SK-N-SH treated with all-trans-retinoic acid at 6 μM for 48 hours (cell line): Measurements from ENCODE around the gene SGPP2.

Experiments used
- BACH2 ChIP-seq: fragments of 250-450 bp; sonication (Bioruptor Pico); IDR thresholded peaks from 2 replicates; pipeline ENCODE4 v1.9.0; 2021; ENCODE audit warnings: mild to moderate bottlenecking, borderline replicate concordance
- OSR1 ChIP-seq: fragments of 250-450 bp; sonication (Bioruptor Pico); IDR thresholded peaks from 2 replicates; pipeline ENCODE4 v1.8.0; 2022; ENCODE audit warnings: moderate library complexity, mild to moderate bottlenecking, inconsistent platforms
- SNAI2 ChIP-seq: fragments of 250-450 bp; sonication (Bioruptor Pico); IDR thresholded peaks from 2 replicates; pipeline ENCODE4 v1.5.0; 2020; ENCODE audit warnings: mild to moderate bottlenecking, moderate library complexity
- TCF4 ChIP-seq: fragments of 250-450 bp; sonication (Bioruptor Pico); IDR thresholded peaks from 2 replicates; pipeline ENCODE4 v1.8.0; 2021; ENCODE audit warnings: mild to moderate bottlenecking, moderate library complexity, borderline replicate concordance
- ZFP30 ChIP-seq: fragments of 450-650 bp; formaldehyde crosslinking; IDR thresholded peaks from 2 replicates; pipeline ENCODE4 v1.5.0; 2022; ENCODE audit warnings: mild to moderate bottlenecking, moderate library complexity
- ZNF565 ChIP-seq: fragments of 450-650 bp; formaldehyde crosslinking; conservative IDR thresholded peaks from 2 replicates; pipeline ENCODE4 v1.5.0; 2020; ENCODE audit warnings: low read depth, mild to moderate bottlenecking, moderate library complexity
- TF ChIP-seq, protein P1 (sequence below): fragments of 250-450 bp; sonication (Bioruptor Pico); IDR thresholded peaks from 2 replicates; pipeline ENCODE4 v1.5.1; 2021; ENCODE audit warnings: mild to moderate bottlenecking, moderate library complexity
- TF ChIP-seq, protein P2 (sequence below): fragments of 250-450 bp; sonication (Bioruptor Pico); IDR thresholded peaks from 2 replicates; pipeline ENCODE4 v1.8.0; 2020; ENCODE audit warnings: mild to moderate bottlenecking, moderate library complexity, borderline replicate concordance

DNA sequence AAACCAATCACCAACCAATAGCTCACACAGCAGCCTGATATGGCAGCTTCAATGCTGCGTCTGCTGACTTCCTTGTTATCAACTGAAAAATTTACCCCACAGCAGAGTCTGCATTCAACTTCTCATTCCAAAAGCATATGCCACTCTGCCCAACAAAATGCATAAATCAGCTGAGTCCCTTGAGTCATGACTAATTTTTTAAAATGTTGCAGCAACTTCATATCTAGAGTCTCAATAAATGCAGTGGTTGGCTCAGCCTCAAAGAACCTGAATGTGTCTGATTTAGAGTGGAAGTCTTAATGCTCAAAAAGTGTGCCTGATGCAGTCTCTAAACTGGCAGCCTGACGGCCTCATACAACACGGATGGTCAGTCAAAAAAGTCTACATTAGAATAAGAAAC lies 185.0 kb downstream of the SGPP2 start:
- TF ChIP-seq ZFP30 (CRISPR knock-in tag) (no peak), BACH2 (CRISPR knock-in tag) (no peak), ZNF565 (no peak), SNAI2 (CRISPR knock-in tag) (no peak), OSR1 (no peak), TCF4 (CRISPR knock-in tag) (no peak)
- TF ChIP-seq, protein P1, sequence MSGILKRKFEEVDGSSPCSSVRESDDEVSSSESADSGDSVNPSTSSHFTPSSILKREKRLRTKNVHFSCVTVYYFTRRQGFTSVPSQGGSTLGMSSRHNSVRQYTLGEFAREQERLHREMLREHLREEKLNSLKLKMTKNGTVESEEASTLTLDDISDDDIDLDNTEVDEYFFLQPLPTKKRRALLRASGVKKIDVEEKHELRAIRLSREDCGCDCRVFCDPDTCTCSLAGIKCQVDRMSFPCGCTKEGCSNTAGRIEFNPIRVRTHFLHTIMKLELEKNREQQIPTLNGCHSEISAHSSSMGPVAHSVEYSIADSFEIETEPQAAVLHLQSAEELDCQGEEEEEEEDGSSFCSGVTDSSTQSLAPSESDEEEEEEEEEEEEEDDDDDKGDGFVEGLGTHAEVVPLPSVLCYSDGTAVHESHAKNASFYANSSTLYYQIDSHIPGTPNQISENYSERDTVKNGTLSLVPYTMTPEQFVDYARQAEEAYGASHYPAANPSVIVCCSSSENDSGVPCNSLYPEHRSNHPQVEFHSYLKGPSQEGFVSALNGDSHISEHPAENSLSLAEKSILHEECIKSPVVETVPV (CRISPR knock-in tag), result no peak
- TF ChIP-seq, protein P2, sequence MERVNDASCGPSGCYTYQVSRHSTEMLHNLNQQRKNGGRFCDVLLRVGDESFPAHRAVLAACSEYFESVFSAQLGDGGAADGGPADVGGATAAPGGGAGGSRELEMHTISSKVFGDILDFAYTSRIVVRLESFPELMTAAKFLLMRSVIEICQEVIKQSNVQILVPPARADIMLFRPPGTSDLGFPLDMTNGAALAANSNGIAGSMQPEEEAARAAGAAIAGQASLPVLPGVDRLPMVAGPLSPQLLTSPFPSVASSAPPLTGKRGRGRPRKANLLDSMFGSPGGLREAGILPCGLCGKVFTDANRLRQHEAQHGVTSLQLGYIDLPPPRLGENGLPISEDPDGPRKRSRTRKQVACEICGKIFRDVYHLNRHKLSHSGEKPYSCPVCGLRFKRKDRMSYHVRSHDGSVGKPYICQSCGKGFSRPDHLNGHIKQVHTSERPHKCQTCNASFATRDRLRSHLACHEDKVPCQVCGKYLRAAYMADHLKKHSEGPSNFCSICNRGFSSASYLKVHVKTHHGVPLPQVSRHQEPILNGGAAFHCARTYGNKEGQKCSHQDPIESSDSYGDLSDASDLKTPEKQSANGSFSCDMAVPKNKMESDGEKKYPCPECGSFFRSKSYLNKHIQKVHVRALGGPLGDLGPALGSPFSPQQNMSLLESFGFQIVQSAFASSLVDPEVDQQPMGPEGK (CRISPR knock-in tag), result 0 out of 2 replicates have a peak, but pooled peaks have one; percentile 41
